H9 (cell line): ENCODE data around the gene CAMK1G. TPM values are rescaled to one million over a fixed set of nuclear protein-coding genes. Genes with fewer than 3 reads are reported as not detected.

Experiments
- DNase-seq: peaks from one replicate; pipeline ENCODE4 v3.0.0-alpha.2; 2017
- H2AFZ ChIP-seq: one replicate; pipeline ENCODE4 v1.6.1; 2013; ENCODE audit warnings: mild to moderate bottlenecking, low read length, control low read depth, moderate library complexity
- H2AK5ac ChIP-seq: 2 replicates; pipeline ENCODE4 v1.6.1; 2013; ENCODE audit warnings: low read length, control low read depth, mixed read lengths; ENCODE audit not compliant: insufficient read length
- H2BK120ac ChIP-seq: one replicate; pipeline ENCODE4 v1.6.1; 2013; ENCODE audit warnings: low read depth, mild to moderate bottlenecking, low read length, control low read depth, inconsistent platforms; ENCODE audit not compliant: poor library complexity, severe bottlenecking
- H2BK12ac ChIP-seq: 2 replicates; pipeline ENCODE4 v1.6.1; 2013; ENCODE audit warnings: low read length, control low read depth, mixed read lengths, low read depth; ENCODE audit not compliant: insufficient read length
- H2BK15ac ChIP-seq: 2 replicates; pipeline ENCODE4 v1.6.1; 2013; ENCODE audit warnings: low read depth, low read length, control low read depth
- H2BK20ac ChIP-seq: one replicate; pipeline ENCODE4 v1.6.1; 2013; ENCODE audit warnings: low read depth, mild to moderate bottlenecking, low read length, control low read depth, inconsistent platforms; ENCODE audit not compliant: poor library complexity, severe bottlenecking
- H2BK5ac ChIP-seq: 2 replicates; pipeline ENCODE4 v1.6.1; 2013; ENCODE audit warnings: low read length, control low read depth, mixed read lengths; ENCODE audit not compliant: insufficient read length
- H3K14ac ChIP-seq: 2 replicates; pipeline ENCODE4 v1.6.1; 2013; ENCODE audit warnings: low read length, control low read depth; ENCODE audit not compliant: insufficient read depth
- H3K18ac ChIP-seq: 2 replicates; pipeline ENCODE4 v1.6.1; 2013; ENCODE audit warnings: low read depth, mild to moderate bottlenecking, mixed read lengths, low read length, control low read depth; ENCODE audit not compliant: insufficient read length
- H3K23ac ChIP-seq: 2 replicates; pipeline ENCODE4 v1.6.1; 2013; ENCODE audit warnings: low read length, control low read depth, mixed read lengths, low read depth; ENCODE audit not compliant: insufficient read length
- H3K23me2 ChIP-seq: 2 replicates; pipeline ENCODE4 v1.6.1; 2013; ENCODE audit warnings: low read depth, mild to moderate bottlenecking, mixed read lengths, low read length, control low read depth; ENCODE audit not compliant: insufficient read length, poor library complexity, severe bottlenecking
- H3K27ac ChIP-seq: 2 replicates; pipeline ENCODE4 v1.5.1; 2013; ENCODE audit warnings: low read length, control low read depth, mixed read lengths, low read depth; ENCODE audit not compliant: insufficient read length
- H3K27me3 ChIP-seq: 2 replicates; pipeline ENCODE4 v1.6.1; 2013; ENCODE audit warnings: low read length, control low read depth, inconsistent platforms; ENCODE audit not compliant: insufficient read depth
- H3K4ac ChIP-seq: 2 replicates; pipeline ENCODE4 v1.6.1; 2013; ENCODE audit warnings: low read depth, mild to moderate bottlenecking, control low read depth, inconsistent platforms, low read length, moderate library complexity
- H3K4me1 ChIP-seq: 2 replicates; pipeline ENCODE4 v1.6.1; 2013; ENCODE audit warnings: low read length, control low read depth, inconsistent platforms; ENCODE audit not compliant: insufficient read depth
- H3K4me2 ChIP-seq: 2 replicates; pipeline ENCODE4 v1.6.1; 2013; ENCODE audit warnings: low read length, control low read depth, mixed read lengths; ENCODE audit not compliant: insufficient read length, insufficient read depth
- H3K56ac ChIP-seq: 2 replicates; pipeline ENCODE4 v1.6.1; 2013; ENCODE audit warnings: low read depth, mild to moderate bottlenecking, mixed read lengths, low read length, control low read depth; ENCODE audit not compliant: insufficient read length
- H3K79me1 ChIP-seq: 2 replicates; pipeline ENCODE4 v1.6.1; 2013; ENCODE audit warnings: low read depth, mild to moderate bottlenecking, moderate library complexity, low read length, control low read depth, inconsistent platforms; ENCODE audit not compliant: insufficient read depth, poor library complexity, severe bottlenecking
- H3K79me2 ChIP-seq: 2 replicates; pipeline ENCODE4 v1.6.1; 2013; ENCODE audit warnings: low read length, control low read depth, inconsistent platforms; ENCODE audit not compliant: insufficient read depth
- H3K9ac ChIP-seq: 2 replicates; pipeline ENCODE4 v1.6.1; 2013; ENCODE audit warnings: low read length, control low read depth, mixed read lengths; ENCODE audit not compliant: insufficient read length; ENCODE audit errors: extremely low read depth
- H3K9me3 ChIP-seq: one replicate; pipeline ENCODE4 v1.6.1; 2013; ENCODE audit warnings: low read depth, low read length, inconsistent platforms; ENCODE audit not compliant: control insufficient read depth
- H3T11ph ChIP-seq: one replicate; pipeline ENCODE4 v1.6.1; 2013; ENCODE audit warnings: mild to moderate bottlenecking, low read length, control low read depth, inconsistent platforms
- H4K20me1 ChIP-seq: one replicate; pipeline ENCODE4 v1.6.1; 2013; ENCODE audit not compliant: control insufficient read depth, insufficient read length, insufficient read depth
- H4K5ac ChIP-seq: 2 replicates; pipeline ENCODE4 v1.6.1; 2013; ENCODE audit warnings: low read depth, mild to moderate bottlenecking, mixed read lengths, low read length, control low read depth; ENCODE audit not compliant: insufficient read length
- H4K8ac ChIP-seq: replicated peaks from 2 replicates; pipeline ENCODE4 v1.6.1; 2013; ENCODE audit warnings: low read length, control low read depth, mixed read lengths, low read depth; ENCODE audit not compliant: insufficient read length
- H4K91ac ChIP-seq: 2 replicates; pipeline ENCODE4 v1.6.1; 2013; ENCODE audit warnings: low read depth, mild to moderate bottlenecking, moderate library complexity, mixed read lengths, low read length, control low read depth; ENCODE audit not compliant: insufficient read length
- H3K27ac Mint-ChIP-seq, 3 experiments: 2 replicates in 2 of 3; 3 replicates in 1 of 3; pipeline ENCODE4 v1.8.0; 2020 to 2021; ENCODE audit warnings: mixed read lengths in 3 of 3, mild to moderate bottlenecking in 1 of 3, moderate library complexity in 1 of 3
- H3K27me3 Mint-ChIP-seq: 2 replicates; pipeline ENCODE4 v1.8.0; 2021; ENCODE audit warnings: low read depth, mild to moderate bottlenecking, moderate library complexity, mixed read lengths
- H3K36me3 Mint-ChIP-seq, 3 experiments: 2 replicates in 2 of 3; 3 replicates in 1 of 3; pipeline ENCODE4 v1.8.0; 2020 to 2021; ENCODE audit warnings: low read depth in 3 of 3, mixed read lengths in 3 of 3; ENCODE audit not compliant: insufficient read depth in 1 of 3
- H3K4me1 Mint-ChIP-seq, 2 experiments: 2 replicates each; pipeline ENCODE4 v1.8.0; 2020; ENCODE audit warnings: mixed read lengths in 2 of 2
- H3K4me3 Mint-ChIP-seq, 2 experiments: 2 replicates in 1 of 2; 3 replicates in 1 of 2; pipeline ENCODE4 v1.8.0; 2020 to 2021; ENCODE audit warnings: mild to moderate bottlenecking in 2 of 2, mixed read lengths in 2 of 2, moderate library complexity in 1 of 2
- H3K9me3 Mint-ChIP-seq, 2 experiments: 2 replicates in 1 of 2; 3 replicates in 1 of 2; pipeline ENCODE4 v1.8.0; 2020; ENCODE audit warnings: mild to moderate bottlenecking in 2 of 2, mixed read lengths in 2 of 2, moderate library complexity in 1 of 2
- WGBS: extraction: QIAGEN DNeasy Blood & Tissue Kit; methylation state at CpG from one replicate; pipeline ENCODE4 v1.1.7; 2013; ENCODE audit warnings: missing lambda C conversion rate, low lambda C conversion rate, mixed read lengths; ENCODE audit not compliant: insufficient read length; ENCODE audit errors: extremely low coverage; 5-methylcytosine and 5-hydroxymethylcytosine counted together
- total RNA-seq: library from RNA; stranded (reverse); gene quantifications from 2 replicates; pipeline ENCODE4 v1.2.1, GENCODE V29; 2021
- TF ChIP-seq, protein P1 (sequence below): fragments of 200-600 bp; sonication (generic); conservative IDR thresholded peaks from 3 replicates; pipeline ENCODE4 v1.8.0; 2021; ENCODE audit warnings: antibody characterized with exemption, mild to moderate bottlenecking

The CAMK1G gene
- total RNA-seq, 1 experiment from 2014 or later, result 0.28 TPM

DNA sequence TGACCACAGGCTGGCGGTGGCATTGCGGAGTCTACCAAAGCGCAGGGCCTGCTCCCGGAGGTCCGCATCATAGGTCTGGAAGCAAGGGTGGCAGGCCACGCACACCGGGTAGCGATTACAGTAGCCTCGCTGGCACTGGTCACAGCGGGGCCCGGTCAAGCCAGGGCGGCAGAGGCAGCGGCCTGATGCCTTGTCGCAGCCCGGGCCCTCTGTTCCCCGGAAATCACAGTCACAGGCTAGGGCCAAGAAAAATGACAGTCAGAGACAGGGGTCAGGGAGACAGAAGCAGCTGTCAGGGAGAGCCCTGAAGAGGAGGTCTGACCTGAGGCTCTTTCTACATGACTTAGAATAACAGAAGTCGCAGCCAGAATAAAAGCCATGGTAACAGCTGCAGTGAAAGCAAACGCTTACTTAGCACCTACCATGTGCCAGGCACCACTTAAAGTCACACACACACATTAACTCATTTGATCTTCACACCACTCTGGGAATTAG is 42.3 kb downstream of the CAMK1G start:
- Histone ChIP-seq H3K9ac (no peak overlapping the region), H3K79me1 (no peaks in the 10 kb centered on the region), H2BK20ac (no peak overlapping the region), H3K14ac (no peak overlapping the region; the same call in 1 of the 2 replicates), H2BK5ac (no peak overlapping the region), H2AK5ac (no peak overlapping the region), H3K27ac (no peak overlapping the region), H2BK12ac (no peak overlapping the region), H3K9me3 (no peaks in the 10 kb centered on the region), H2AFZ (no peak overlapping the region), H4K5ac (no peak overlapping the region), H4K8ac (no peak overlapping the region), H3K27me3 (no peaks in the 10 kb centered on the region), H3K23me2 (no peaks in the 10 kb centered on the region), H3K23ac (no peak overlapping the region), H3K4me1 (no peaks in the 10 kb centered on the region; the same call in 1 of the 2 replicates), H2BK15ac (no peak overlapping the region), H3T11ph (no peak overlapping the region), H3K56ac (no peak overlapping the region), H3K4ac (no peak overlapping the region), H2BK120ac (no peak overlapping the region), H4K20me1 (no peaks in the 10 kb centered on the region), H3K79me2 (no peaks in the 10 kb centered on the region), H3K4me2 (no peak overlapping the region), H3K18ac (no peak overlapping the region), H4K91ac (no peak overlapping the region)
- Mint-ChIP-seq H3K27ac (peak overlapping the region in 1 of 3 experiments; percentile 83; a peak in 1 of 7 replicates), H3K36me3 (no peaks in the 10 kb centered on the region; a peak in 1 of 7 replicates), H3K9me3 (no peaks in the 10 kb centered on the region), H3K4me3 (no peak overlapping the region), H3K4me1 (peaks cover 27 to 35% of the 10 kb centered on the region in 2 experiments), H3K27me3 (peaks cover 7% of the 10 kb centered on the region)
- TF ChIP-seq, protein P1, sequence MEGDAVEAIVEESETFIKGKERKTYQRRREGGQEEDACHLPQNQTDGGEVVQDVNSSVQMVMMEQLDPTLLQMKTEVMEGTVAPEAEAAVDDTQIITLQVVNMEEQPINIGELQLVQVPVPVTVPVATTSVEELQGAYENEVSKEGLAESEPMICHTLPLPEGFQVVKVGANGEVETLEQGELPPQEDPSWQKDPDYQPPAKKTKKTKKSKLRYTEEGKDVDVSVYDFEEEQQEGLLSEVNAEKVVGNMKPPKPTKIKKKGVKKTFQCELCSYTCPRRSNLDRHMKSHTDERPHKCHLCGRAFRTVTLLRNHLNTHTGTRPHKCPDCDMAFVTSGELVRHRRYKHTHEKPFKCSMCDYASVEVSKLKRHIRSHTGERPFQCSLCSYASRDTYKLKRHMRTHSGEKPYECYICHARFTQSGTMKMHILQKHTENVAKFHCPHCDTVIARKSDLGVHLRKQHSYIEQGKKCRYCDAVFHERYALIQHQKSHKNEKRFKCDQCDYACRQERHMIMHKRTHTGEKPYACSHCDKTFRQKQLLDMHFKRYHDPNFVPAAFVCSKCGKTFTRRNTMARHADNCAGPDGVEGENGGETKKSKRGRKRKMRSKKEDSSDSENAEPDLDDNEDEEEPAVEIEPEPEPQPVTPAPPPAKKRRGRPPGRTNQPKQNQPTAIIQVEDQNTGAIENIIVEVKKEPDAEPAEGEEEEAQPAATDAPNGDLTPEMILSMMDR, result no peak
- no peak for DNase-seq
- WGBS, result no CpG with 5 or more reads among the region's 18 CpGs
